ENCODE measurements around the gene ATP2A2.
A peak's percentile ranks its signal among the peaks of the same experiment; 100 is the strongest.

Gene ATP2A2

GRCh38 chr12:110282300-110282860 lies 1.3 kb downstream of the ATP2A2 start:
- no peaks in the 10 kb centered on the region for H3K27me3 ChIP-seq (ENCODE audit: insufficient read depth, low read length)
- H3K4me2 ChIP-seq (ENCODE audit: low read length) = peak overlapping the region; percentile 74
- peak overlapping the region; percentile 89 for H3K14ac ChIP-seq (ENCODE audit: low read length)
- peak overlapping the region; percentile 99 for H3K4me3 ChIP-seq (ENCODE audit: low read depth, low read length)
- H4K12ac ChIP-seq (ENCODE audit: low read depth, low read length) = no peak overlapping the region
- no peak overlapping the region for H2BK5ac ChIP-seq (ENCODE audit: low read depth, low read length, poor library complexity)
- no peak overlapping the region for H4K8ac ChIP-seq (ENCODE audit: low read depth, low read length)
- no peak overlapping the region for H4K91ac ChIP-seq (ENCODE audit: low read depth, low read length)
- no CpG with 5 or more reads among the region's 8 CpGs for WGBS (ENCODE audit: extremely low coverage, insufficient coverage, insufficient read length)
- peak overlapping the region; percentile 90 for H3K27ac ChIP-seq (ENCODE audit: low read depth, low read length)
- no peak overlapping the region for H3K23ac ChIP-seq (ENCODE audit: low read length)
- peak overlapping the region; percentile 98 for H3K18ac ChIP-seq (ENCODE audit: low read length)
- no peaks in the 10 kb centered on the region for H3K9me3 ChIP-seq (ENCODE audit: insufficient read depth, low read depth, low read length)
- H2AFZ ChIP-seq (ENCODE audit: insufficient read depth, low read length, poor library complexity) = peak overlapping the region; percentile 21
- no peaks in the 10 kb centered on the region for H3K4me1 ChIP-seq (ENCODE audit: control insufficient read depth in 1 of 2, insufficient read depth in 2 of 2, low read length in 2 of 2)
- no peak overlapping the region for H2BK12ac ChIP-seq (ENCODE audit: low read length)
- peaks cover 11% of the 10 kb centered on the region for H3K79me2 ChIP-seq (ENCODE audit: control insufficient read depth, insufficient read depth, low read length, poor library complexity)
- peak overlapping the region; percentile 99 for H3K9ac ChIP-seq (ENCODE audit: low read length)
- H3K79me1 ChIP-seq (ENCODE audit: low read length) = peaks cover 14% of the 10 kb centered on the region
- peak overlapping the region; percentile 91 for H3K4ac ChIP-seq (ENCODE audit: low read depth, low read length)
- H3K36me3 ChIP-seq (ENCODE audit: control insufficient read depth in 1 of 2, insufficient read depth in 2 of 2, low read length in 2 of 2) = peaks cover under 1 to 1% of the 10 kb centered on the region in 2 experiments
- peak; percentile 88 to 98 for DNase-seq
- no peak overlapping the region for H2AK5ac ChIP-seq (ENCODE audit: low read length)
- H2BK120ac ChIP-seq (ENCODE audit: insufficient read depth, low read length, poor library complexity) = no peak overlapping the region

- H3K4ac ChIP-seq (ENCODE audit: low read depth, low read length) = peak overlapping the region; percentile 72
- peaks cover 11% of the 10 kb centered on the region for H3K79me2 ChIP-seq (ENCODE audit: control insufficient read depth, insufficient read depth, low read length, poor library complexity)
- no peak overlapping the region for H4K8ac ChIP-seq (ENCODE audit: low read depth, low read length)
- H3K18ac ChIP-seq (ENCODE audit: low read length) = no peak overlapping the region
- H2AFZ ChIP-seq (ENCODE audit: insufficient read depth, low read length, poor library complexity) = no peak overlapping the region
- H2AK5ac ChIP-seq (ENCODE audit: low read length) = no peak overlapping the region
- H2BK5ac ChIP-seq (ENCODE audit: low read depth, low read length, poor library complexity) = no peak overlapping the region
- no peak overlapping the region for H3K27ac ChIP-seq (ENCODE audit: low read depth, low read length)
- H2BK12ac ChIP-seq (ENCODE audit: low read length) = no peak overlapping the region
- no peaks in the 10 kb centered on the region for H3K4me1 ChIP-seq (ENCODE audit: control insufficient read depth in 1 of 2, insufficient read depth in 2 of 2, low read length in 2 of 2)
- no peaks in the 10 kb centered on the region for H3K27me3 ChIP-seq (ENCODE audit: insufficient read depth, low read length)
- peaks cover 2 to 6% of the 10 kb centered on the region in 2 experiments for H3K36me3 ChIP-seq (ENCODE audit: control insufficient read depth in 1 of 2, insufficient read depth in 2 of 2, low read length in 2 of 2)
- no peak overlapping the region for H3K4me3 ChIP-seq (ENCODE audit: low read depth, low read length)
- no peak overlapping the region for H2BK120ac ChIP-seq (ENCODE audit: insufficient read depth, low read length, poor library complexity)
- DNase-seq = no peak
- H3K9ac ChIP-seq (ENCODE audit: low read length) = no peak overlapping the region
- H3K14ac ChIP-seq (ENCODE audit: low read length) = no peak overlapping the region
- WGBS (ENCODE audit: extremely low coverage, insufficient coverage, insufficient read length) = no CpG with 5 or more reads among the region's 7 CpGs
- H3K4me2 ChIP-seq (ENCODE audit: low read length) = peak overlapping the region; percentile 39
- H3K79me1 ChIP-seq (ENCODE audit: low read length) = peaks cover 14% of the 10 kb centered on the region
- H3K23ac ChIP-seq (ENCODE audit: low read length) = no peak overlapping the region
- H3K9me3 ChIP-seq (ENCODE audit: insufficient read depth, low read depth, low read length) = no peaks in the 10 kb centered on the region
- no peak overlapping the region for H4K91ac ChIP-seq (ENCODE audit: low read depth, low read length)
- no peak overlapping the region for H4K12ac ChIP-seq (ENCODE audit: low read depth, low read length)
Measured at GRCh38 chr12:110282956-110283817, 2.1 kb downstream of the ATP2A2 start.

GRCh38 chr12:110284597-110284996 lies 3.5 kb downstream of the ATP2A2 start:
- H3K18ac ChIP-seq (ENCODE audit: low read length) = no peak overlapping the region
- H3K9ac ChIP-seq (ENCODE audit: low read length) = no peak overlapping the region
- no peak for DNase-seq
- H3K4me1 ChIP-seq (ENCODE audit: control insufficient read depth in 1 of 2, insufficient read depth in 2 of 2, low read length in 2 of 2) = no peaks in the 10 kb centered on the region
- no peaks in the 10 kb centered on the region for H3K27me3 ChIP-seq (ENCODE audit: insufficient read depth, low read length)
- no peak overlapping the region for H3K4ac ChIP-seq (ENCODE audit: low read depth, low read length)
- no peak overlapping the region for H3K27ac ChIP-seq (ENCODE audit: low read depth, low read length)
- H3K79me2 ChIP-seq (ENCODE audit: control insufficient read depth, insufficient read depth, low read length, poor library complexity) = peaks cover 14% of the 10 kb centered on the region
- H2AK5ac ChIP-seq (ENCODE audit: low read length) = no peak overlapping the region
- H3K14ac ChIP-seq (ENCODE audit: low read length) = no peak overlapping the region
- no peak overlapping the region for H4K91ac ChIP-seq (ENCODE audit: low read depth, low read length)
- peaks cover 4 to 10% of the 10 kb centered on the region in 2 experiments for H3K36me3 ChIP-seq (ENCODE audit: control insufficient read depth in 1 of 2, insufficient read depth in 2 of 2, low read length in 2 of 2)
- no peak overlapping the region for H2AFZ ChIP-seq (ENCODE audit: insufficient read depth, low read length, poor library complexity)
- H2BK12ac ChIP-seq (ENCODE audit: low read length) = no peak overlapping the region
- H3K4me3 ChIP-seq (ENCODE audit: low read depth, low read length) = no peak overlapping the region
- no peak overlapping the region for H4K12ac ChIP-seq (ENCODE audit: low read depth, low read length)
- H3K9me3 ChIP-seq (ENCODE audit: insufficient read depth, low read depth, low read length) = no peaks in the 10 kb centered on the region
- no peak overlapping the region for H2BK5ac ChIP-seq (ENCODE audit: low read depth, low read length, poor library complexity)
- H3K23ac ChIP-seq (ENCODE audit: low read length) = no peak overlapping the region
- no peak overlapping the region for H2BK120ac ChIP-seq (ENCODE audit: insufficient read depth, low read length, poor library complexity)
- no peak overlapping the region for H4K8ac ChIP-seq (ENCODE audit: low read depth, low read length)
- no peak overlapping the region for H3K4me2 ChIP-seq (ENCODE audit: low read length)
- peaks cover 14% of the 10 kb centered on the region for H3K79me1 ChIP-seq (ENCODE audit: low read length)

- H3K36me3 ChIP-seq (ENCODE audit: control insufficient read depth in 1 of 2, insufficient read depth in 2 of 2, low read length in 2 of 2) = peaks cover 17 to 20% of the 10 kb centered on the region in 2 experiments
- no peak overlapping the region for H3K14ac ChIP-seq (ENCODE audit: low read length)
- H3K4me2 ChIP-seq (ENCODE audit: low read length) = no peak overlapping the region
- DNase-seq = no peak
- no peaks in the 10 kb centered on the region for H3K9me3 ChIP-seq (ENCODE audit: insufficient read depth, low read depth, low read length)
- no peaks in the 10 kb centered on the region for H3K4me1 ChIP-seq (ENCODE audit: control insufficient read depth in 1 of 2, insufficient read depth in 2 of 2, low read length in 2 of 2)
- no peak overlapping the region for H3K4ac ChIP-seq (ENCODE audit: low read depth, low read length)
- no peak overlapping the region for H3K9ac ChIP-seq (ENCODE audit: low read length)
- no peak overlapping the region for H3K18ac ChIP-seq (ENCODE audit: low read length)
- H2BK5ac ChIP-seq (ENCODE audit: low read depth, low read length, poor library complexity) = no peak overlapping the region
- no peaks in the 10 kb centered on the region for H3K27me3 ChIP-seq (ENCODE audit: insufficient read depth, low read length)
- no peak overlapping the region for H4K12ac ChIP-seq (ENCODE audit: low read depth, low read length)
- no CpG with 5 or more reads among the region's 7 CpGs for WGBS (ENCODE audit: extremely low coverage, insufficient coverage, insufficient read length)
- no peak overlapping the region for H2AK5ac ChIP-seq (ENCODE audit: low read length)
- no peak overlapping the region for H2AFZ ChIP-seq (ENCODE audit: insufficient read depth, low read length, poor library complexity)
- H3K27ac ChIP-seq (ENCODE audit: low read depth, low read length) = no peak overlapping the region
- H3K4me3 ChIP-seq (ENCODE audit: low read depth, low read length) = no peak overlapping the region
- peaks cover 5% of the 10 kb centered on the region for H3K79me1 ChIP-seq (ENCODE audit: low read length)
- H2BK120ac ChIP-seq (ENCODE audit: insufficient read depth, low read length, poor library complexity) = no peak overlapping the region
- no peak overlapping the region for H4K8ac ChIP-seq (ENCODE audit: low read depth, low read length)
- H3K79me2 ChIP-seq (ENCODE audit: control insufficient read depth, insufficient read depth, low read length, poor library complexity) = peaks cover 8% of the 10 kb centered on the region
- H4K91ac ChIP-seq (ENCODE audit: low read depth, low read length) = no peak overlapping the region
- H2BK12ac ChIP-seq (ENCODE audit: low read length) = no peak overlapping the region
- no peak overlapping the region for H3K23ac ChIP-seq (ENCODE audit: low read length)
Measured at GRCh38 chr12:110286623-110287022, 5.6 kb downstream of the ATP2A2 start.

All from trophoblast cell (in vitro differentiated cells and primary cell).